CD4-positive, alpha-beta T cell treated with Interleukin-17A for 4 hours (primary cell): Measurements from ENCODE around the gene NEK4.
"Not testable (repeated sequence)": the region's sequence is repeated elsewhere in the genome, so short reads cannot be mapped to it uniquely, and the experiment has no call there.

ENCODE experiments used
- DNase-seq: peaks from one replicate; pipeline ENCODE4 v3.0.0-alpha.2; 2020; ENCODE audit warnings: mixed read lengths

NEK4 gene

DNA sequence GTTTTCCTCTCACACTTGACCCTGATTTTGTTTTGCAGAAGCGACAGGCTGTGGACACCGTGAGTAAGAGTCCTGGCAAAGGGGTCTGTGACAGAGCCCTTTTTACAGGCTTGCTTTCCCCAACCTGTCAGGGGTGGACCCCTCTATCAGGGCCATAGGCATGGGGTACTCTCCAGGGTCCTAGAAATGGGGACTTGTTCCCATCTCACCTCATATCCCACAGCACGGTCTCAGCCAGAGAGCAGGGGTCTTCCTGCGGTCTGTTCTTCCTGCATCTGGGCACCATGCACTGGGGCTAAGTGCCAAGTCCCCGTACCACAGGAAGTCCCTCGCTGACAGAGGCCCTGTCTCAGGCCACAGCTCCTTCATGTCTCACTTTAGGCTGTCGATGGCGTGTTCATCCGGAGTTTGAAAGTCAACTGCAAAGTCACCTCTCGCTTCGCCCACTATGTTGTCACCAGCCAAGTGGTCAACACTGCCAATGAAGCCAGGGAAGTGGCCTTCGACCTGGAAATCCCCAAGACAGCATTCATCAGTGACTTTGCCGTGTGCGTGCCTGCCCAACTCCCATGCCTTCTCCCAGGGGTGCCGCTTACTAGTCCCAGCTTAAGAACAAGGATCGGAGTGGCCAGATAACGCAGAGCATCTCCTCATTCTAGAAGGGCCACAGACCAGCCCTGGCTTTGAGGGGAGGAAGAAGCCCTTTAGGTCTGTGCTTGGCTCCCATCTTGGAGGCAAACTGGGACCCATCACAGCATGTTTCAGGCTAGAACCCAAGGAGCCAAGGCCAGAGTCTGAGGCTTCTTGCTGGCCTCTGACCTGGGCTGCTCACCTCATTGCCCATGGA lies 7.4 kb upstream of the NEK4 start:
- no peak for DNase-seq

DNA sequence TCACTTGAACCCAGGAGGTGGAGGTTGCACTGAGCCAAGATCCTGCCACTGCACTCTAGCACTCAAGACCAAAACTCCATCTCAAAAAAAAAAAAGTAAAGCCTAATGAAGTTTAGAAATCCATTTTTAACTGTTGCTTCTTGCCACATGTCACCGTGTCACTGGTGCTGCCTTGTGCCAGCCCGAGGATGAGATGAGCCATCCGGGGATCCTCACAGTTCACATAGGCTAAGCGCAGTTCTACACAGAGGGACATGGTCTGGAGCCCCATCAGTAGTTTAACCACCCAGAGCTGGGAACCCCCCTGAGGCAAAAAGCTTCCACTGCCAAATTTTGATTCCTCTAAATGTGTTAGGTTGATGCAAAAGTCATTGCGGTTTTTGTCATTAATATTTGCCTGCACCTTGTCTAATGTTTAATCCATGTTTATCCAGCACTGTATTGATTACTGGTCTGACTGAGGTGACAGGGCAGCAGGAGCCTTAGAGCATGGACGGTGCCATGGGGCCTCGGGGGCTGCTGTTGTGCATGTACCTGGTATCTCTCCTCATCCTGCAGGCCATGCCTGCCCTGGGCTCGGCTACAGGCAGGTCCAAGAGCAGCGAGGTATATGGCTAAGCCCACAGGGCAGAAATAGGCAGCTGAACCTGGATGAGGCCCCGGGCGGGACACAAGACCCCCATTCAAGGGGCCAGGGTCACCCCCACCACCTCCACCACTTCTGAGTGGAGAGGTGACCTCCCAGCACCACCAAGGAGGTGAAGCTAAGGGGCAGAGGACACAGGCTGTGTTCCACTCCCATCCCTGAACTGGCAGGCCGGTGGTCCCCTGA lies 6.6 kb upstream of the NEK4 start, which contains the start of gene ITIH1:
ITIH1 (plus strand) TSS at position 473 of the 832 bp plus-strand sequence; CDS start at position 490, 17 bp downstream.
- DNase-seq: no peak

DNA sequence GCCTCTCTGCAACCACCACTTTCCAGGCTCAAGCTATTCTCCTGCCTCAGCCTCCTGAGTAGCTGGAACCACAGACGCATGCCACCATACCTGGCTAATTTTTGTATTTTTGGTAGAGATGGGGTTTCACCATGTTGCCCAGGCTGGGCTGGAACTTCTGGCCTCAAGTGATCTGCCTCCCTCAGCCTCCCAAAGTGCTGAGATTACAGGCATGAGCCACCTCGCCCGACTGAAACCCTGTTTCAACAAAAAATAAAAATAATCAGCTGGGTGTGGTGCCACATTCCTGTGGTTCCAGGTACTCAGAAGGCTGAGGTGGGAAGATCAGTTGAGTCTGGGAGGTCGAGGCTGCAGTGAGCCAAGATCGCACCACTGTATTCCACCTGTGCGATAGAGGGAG lies 5.7 kb upstream of the NEK4 start:
- DNase-seq: not testable (repeated sequence)

DNA sequence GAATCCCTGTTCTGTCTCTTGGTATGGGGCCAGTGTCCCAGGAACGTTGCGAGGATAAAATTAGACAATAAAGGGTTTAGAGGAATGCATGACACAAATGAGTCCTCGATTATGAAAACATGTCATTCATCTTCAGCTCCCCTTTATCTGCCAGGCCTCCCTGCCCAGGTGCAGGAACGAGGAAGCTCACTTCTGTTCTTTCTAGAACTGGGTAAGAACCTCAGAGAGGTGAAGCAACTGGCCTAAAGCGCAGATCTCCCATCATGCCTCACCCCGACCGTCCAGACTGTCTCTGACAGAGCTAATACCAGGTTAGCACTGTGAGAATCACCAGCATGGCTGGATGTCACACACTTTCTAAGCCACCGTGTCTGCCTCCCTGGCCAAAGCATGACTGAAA lies 5.1 kb upstream of the NEK4 start:
- no peak for DNase-seq

DNA sequence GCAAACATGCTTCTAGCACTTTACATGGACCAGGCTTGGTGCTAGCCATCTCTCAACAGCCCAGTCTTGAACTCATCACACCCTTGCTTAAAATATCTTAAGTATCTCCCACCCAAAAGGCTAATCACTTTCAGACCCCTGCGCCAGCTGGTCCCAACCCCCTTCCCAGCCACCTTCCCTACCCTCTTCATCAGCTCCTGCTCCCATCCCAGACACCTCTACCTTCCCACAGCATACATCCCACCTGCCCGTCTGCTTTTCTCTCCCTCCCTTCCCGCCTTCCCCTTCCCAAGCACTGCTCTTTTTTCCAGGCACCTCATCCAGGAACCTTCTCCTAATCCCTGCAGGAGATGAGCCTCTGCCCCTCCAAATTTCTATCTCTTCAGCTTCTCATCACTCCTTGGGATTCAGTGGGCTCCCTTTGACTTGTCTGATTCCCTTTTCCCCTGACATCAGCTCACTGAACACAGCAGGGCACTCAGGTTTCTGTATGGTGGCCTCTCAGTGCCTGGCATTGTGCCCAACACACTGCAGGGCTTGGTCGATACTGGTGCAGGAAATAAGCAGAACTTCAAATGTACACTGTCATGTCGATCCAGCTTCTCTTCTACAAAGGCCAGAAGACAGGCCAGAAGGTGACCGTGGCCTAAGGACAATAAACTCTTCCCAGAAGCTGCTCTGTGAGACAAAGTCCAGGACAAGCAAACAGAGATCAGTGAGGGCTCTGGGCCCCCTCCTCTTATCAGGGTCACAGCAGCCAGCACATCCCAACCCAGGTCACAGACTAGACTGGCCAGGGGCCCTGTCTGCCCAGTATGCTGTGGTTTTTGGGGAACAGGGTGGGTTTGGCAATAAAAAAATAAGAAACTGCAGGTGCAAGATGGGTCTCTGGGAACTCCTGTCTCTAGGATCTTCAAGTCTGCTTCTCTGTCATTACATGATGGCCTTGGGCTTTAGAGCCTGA lies 4.4 kb upstream of the NEK4 start:
- no peak for DNase-seq

DNA sequence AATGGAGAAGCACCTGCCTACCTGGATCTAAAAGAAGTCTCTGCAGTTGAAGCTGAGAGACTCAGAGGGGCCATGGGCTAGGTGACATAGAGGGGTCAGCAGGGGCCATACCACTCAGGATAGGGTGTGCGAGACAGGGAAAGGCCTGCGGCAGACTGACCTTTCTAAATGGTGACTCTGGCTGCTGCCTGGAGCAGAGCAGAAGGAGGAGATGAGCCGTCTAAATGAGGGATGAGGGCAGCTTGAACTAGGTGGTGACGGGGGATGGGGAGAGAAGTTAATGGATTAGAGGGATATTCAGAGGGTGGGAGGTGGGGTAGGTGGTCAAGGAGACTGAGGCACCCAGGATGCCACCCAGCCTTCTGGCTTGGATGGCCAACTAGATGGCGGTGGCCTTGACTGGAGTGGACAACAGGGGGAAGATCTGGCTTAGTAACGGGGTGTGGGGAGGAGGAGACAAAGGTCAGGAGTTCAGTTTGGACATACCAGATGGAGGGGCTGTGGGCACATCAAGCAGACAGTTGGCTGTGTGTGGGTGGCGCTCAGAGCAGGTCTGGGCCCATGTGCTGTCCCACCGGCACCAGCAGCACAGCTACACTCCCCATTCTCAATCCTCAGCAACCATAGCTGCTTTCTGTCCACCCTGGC lies 3.5 kb upstream of the NEK4 start:
- DNase-seq: no peak

DNA sequence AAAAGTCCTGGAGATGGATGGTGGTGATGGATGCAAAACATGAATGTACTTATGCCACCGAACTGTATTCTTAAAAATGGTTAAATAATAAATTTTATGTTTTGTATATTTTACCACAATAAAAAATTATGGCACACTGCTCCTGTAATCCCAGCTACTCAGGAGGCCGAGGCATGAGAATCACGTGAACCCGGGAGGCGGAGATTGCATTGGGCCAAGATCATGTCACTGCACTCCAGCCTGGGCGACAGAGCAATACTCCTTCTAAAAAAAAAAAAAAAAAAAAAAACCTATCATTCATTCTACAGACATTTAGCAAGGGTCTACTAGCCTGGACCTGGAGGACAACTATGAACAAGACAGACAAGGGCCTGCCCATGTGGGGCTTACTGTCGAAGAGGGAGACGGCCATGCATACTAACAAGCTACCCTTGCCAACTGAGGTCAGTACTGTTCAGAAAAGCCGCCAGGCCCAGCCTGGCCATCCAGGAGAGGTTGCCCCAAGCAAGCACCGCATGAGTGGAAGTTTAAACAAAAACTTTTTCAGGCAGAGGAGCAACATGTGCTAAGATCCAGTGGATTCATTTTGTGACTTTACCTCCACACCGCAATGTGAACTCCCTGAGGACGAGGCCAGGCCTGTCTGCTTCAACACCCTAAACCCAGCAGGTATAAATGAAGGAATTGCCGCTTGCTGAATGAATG lies 2.8 kb upstream of the NEK4 start:
- no peak for DNase-seq

DNA sequence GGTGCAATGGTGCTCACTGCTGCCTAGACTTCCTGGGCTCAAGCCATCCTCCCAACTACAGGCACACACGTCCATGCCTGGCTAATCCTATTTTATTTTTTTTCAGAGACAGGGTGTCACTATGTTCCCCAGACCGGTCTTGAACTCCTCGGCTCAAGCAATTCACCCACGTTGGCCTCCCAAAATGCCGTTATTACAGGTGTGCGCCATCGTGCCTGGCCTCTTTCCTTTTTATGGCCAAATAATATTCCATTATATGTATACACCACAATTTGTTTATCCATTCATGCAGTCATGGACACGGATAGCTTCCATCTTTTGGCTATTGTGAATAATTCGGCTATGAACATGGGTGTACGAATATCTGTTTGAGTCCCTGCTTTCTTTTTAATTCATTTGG lies 962 bp upstream of the NEK4 start:
- DNase-seq: no peak

DNA sequence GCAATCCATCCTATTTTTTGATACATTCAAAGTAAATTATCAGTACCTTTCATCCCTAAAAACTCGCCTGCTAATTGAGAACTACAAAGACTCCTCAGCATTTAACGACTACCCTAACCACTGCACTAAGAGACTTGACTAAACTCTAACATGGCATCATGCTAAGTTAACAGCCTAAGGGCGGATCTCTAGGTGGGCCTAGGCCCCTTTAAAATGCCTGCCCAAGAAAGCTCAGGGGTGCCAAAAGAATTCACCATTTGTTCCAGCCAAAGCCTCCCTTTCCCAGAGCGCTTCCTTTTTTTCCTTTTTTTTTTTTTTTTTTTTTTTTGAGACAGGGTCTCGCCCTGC lies 568 bp upstream of the NEK4 start:
- no peak for DNase-seq

DNA sequence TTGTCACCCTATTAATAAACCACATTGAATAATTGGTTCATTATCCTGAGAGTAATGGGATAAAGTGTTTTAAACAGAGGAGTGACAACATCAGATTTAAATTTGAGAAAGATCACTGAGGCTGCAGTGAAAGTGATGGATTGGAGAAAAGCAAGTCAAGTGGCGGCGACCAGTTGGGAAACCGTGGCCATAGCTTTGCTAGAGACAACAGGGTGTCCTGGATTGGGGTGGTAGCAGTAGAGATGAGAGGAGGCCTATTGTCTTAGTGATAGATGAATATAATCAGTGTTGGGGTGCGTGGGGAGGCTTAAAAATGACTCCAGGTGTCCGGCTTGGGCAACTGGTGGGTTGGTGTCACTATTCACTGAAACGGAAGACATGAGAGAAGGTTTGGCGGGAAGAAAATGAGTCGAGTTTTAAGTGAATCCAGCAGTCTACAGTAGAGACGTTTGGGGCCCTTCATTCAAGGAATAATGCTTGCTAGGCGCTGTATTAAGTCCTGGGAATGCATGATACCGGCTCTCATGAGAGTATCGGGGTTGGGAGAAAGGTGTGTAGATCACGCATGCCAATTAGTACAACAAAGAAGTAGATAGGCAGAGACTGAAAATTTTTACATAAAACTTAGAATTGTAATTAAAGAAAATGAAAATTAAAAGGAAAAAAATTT lies 819 bp downstream of the NEK4 start:
- DNase-seq: no peak

DNA sequence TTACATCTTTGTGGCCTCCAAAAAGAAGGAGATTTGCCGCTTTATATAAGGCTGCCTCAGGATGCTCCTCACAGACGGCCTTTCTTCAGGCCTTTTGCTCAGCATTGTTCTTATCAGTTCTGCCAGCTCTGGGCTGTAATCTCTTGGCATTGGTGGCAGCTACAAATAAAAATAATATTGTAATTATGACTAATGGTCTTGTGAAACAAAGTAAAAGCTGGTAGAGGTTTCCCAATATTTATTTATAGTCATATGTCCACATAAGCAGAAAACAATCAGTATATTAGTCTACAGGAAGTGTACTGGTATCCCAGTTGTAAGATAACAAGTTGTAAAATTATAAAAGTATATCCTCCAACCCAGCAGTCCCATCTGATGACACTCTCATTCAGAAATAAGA lies 7.3 kb downstream of the NEK4 start:
- DNase-seq: no peak

DNA sequence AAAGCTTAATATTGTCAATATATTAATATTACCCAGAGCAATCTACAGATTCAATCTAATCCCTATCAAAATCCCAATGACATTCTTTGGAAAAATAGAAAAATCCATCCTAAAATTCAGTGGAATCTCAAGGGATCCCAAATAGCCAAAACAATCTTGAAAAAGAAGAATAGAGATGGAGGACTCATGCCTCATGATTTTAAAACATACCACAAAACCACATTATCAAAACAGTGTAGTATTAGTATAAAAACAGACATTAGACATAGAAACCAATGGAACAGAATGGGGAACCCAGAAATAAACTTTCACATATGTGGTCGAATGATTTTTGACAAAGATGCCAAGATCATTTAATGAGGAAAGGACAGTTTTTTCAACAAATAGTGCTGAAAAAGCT lies 14.6 kb downstream of the NEK4 start:
- DNase-seq: no peak

DNA sequence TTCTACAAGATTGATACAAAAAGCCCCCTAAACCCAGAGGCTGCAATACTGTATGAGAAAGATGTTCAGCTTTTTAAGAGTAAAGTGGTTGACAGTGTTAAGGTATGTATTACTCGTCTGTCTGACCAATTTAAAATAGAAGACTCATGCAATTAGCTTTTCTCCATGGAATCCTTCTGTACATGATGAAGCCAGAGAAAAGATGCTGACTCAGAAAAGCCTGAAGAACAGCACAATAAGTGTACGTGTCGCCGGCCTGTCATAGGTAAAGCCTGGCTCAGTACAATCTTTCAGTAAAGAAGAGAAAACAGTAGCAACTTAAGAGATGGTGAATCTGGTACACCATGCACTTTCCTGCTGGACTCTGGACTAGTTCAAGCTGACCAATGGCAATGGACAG lies 16.4 kb downstream of the NEK4 start:
- no peak for DNase-seq

DNA sequence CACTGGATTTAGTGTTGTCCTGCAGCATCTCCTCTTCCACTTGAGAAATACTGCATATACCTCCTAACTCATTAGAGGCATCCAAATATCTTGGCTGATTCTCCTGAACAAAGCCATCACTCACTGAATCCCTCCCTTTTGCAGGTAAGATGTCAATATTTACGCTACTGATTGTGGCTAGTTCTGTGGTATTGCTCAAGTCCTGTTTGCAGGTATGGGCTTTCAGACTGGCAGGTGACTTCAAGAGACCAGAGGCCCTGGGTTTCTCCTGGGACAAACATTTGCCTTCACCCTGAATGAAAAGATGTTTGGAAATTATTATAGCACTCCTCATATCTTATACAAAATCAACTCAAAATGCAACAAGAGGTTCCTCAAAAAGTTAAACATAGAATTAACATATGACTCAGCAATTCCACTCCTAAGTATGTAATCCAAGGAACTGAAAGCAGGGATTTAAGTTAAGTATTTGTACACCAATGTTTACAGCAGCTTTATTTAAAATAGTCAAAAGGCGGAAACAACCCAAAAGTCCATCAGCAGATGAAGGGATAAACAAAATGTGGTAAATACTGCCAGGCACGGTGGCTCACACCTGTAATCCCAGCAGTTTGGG lies 18.6 kb downstream of the NEK4 start:
- no peak for DNase-seq

DNA sequence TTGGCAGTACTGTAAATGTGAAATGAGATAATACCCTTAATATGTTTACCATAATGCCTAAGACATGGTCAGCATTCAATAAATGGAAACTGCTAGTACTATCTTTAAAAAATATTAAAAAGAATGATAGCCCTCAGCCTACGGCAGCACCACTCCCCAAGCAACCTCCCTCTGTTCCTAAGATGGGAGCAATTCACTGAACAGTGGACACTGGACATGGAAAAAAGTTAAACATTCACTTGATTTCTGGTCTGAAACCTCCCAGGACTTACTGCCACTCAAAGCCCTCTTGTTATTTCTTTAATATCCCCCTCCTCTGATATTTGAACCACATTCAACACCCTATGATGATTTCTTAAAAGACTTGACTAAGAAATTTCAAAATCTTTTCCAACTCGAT lies 27.0 kb downstream of the NEK4 start:
- DNase-seq: no peak

DNA sequence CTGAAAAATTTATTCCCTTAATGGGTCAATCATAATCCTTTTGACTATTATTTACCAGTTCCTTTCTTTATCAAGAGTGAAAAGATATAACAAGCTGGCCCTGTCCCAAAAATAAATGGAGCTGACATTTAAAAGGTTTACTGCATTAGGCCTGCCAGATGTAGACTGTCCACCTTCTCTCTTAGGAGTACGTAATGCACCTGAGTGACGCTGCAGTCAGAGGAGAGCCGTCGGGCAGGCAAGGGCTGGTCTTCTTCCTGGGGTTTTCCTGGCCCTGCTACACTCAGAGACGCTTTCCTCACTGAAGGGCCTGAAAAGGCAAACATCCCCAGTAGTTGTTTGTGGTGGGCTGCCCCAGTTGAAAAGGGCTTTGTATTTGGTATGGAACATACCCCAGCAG lies 27.6 kb downstream of the NEK4 start:
- DNase-seq: no peak

DNA sequence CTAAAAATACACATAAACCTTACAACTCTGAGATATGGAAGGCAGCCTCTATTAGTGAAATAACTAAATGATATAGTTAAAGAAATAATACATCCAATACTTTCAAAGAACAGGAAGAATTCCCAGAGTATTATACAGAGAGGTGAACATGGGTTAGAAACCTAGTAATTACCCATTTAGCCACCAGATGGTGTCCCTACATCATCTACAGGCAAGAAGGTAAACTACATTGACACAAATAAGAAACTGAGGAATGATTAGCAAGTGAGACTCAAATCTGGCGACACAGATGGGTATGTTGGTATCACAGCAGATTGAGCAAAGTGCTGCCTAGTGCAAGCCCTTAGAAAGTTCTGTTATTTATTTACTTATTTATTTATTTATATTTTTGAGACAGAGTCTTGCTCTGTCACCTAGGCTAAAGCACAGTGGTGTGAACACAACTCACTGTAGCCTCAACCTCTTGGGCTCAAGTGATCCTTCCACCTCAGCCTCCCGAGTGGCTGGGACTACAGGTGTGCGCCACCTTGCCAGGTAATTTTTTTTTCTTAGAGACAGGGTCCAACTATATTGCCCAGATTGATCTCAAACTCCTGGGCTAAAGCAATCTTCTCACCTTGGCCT lies 28.2 kb downstream of the NEK4 start:
- DNase-seq: no peak

DNA sequence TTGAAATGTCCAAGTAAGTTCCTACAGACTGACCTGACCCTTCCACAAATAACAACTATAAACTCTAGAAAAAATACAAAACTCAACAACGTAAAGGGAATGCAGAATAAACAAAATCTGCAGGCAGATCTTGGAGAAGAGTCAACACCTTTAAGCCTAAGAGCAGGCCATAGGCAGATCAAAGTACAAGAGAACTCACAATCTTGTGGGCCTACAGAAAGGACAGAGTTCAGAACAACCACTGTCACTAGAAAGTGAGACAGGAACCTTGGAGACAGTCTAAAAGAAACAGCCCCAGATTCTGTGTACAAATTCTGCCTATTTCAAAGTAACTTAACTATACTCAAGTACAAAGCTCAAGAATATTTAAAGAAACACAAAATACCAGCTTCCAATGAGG lies 31.0 kb downstream of the NEK4 start:
- DNase-seq: no peak

DNA sequence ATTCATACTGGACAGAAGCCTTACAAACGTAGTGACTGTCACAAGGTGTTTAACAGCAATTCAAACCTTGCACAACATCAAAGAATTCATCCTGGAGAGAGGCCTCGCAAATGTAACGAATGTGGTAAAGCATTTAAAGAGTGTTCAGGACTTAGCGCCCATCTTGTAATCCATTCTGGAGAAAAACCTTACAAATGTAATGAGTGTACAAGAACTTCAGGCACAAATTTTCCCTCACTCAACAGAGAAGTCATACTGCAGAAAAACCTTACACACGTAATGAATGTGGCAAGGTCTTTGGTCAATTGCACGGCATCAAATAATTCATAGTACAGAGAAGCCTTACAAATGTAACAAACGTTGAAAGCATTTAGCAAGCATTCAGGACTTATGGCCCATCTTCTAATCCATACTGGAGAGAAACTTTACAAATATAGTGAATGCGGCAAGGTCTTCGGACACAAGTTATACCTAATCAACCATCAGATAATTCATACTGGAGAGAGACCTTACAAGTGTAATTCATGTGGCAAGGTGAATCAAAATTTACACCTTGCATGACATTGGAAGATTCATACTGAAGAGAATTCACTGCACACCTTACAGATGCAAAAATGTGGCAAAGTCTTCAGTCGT lies 37.4 kb downstream of the NEK4 start:
- no peak for DNase-seq

DNA sequence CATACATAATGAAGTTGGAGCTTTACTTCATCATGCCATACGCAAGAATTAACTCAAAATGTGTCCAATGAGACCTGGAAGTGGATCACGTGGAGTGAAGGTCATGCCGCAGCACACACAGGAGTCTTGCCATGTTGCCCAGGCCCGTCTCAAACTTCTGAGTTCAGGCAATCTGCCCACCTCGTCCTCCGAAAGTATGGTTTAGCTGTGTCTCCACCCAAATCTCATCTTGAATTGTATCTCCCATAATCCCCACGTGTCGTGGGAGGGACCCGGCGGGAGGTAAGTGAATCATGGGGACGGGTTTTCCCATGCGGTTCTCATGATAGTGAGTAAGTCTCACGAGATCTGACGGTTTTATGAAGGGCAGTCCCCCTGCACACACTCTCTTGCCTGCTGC lies 39.1 kb downstream of the NEK4 start:
- no peak for DNase-seq
